C4-2B (cell line): ENCODE results near the gene CAB39L.

ENCODE experiments used
- H3K27ac ChIP-seq: fragments of 450-650 bp; 2 replicates; pipeline ENCODE4 v1.5.1; 2017
- ZFX ChIP-seq: fragments of 450-650 bp; IDR thresholded peaks from 2 replicates; pipeline ENCODE4 v1.6.1; 2017
- TF ChIP-seq, protein P1 (sequence below): fragments of 450-650 bp; conservative IDR thresholded peaks from 2 replicates; pipeline ENCODE4 v1.5.1; 2017; ENCODE audit warnings: mild to moderate bottlenecking

The CAB39L gene

DNA sequence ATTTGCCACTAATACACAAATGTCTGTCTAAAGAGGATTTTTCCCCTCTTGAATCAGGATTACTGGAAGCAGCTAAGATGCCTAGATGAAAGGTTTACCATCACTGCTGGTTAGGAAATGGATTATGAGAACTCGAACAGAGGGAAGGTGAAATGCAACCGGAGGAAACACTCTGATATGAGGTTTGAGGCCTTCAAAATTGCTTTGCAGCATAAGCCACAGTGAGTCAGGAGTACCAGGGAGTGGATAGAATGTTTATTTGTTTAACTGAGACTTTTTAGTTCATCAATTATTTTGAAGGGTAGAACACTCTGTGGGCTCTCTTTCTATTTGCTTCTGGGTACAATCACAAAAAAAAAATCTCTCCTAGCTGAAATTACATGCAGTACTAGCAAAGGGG, 178.0 kb downstream of the CAB39L start:
- no peak overlapping the region for H3K27ac ChIP-seq
- TF ChIP-seq, protein P1, sequence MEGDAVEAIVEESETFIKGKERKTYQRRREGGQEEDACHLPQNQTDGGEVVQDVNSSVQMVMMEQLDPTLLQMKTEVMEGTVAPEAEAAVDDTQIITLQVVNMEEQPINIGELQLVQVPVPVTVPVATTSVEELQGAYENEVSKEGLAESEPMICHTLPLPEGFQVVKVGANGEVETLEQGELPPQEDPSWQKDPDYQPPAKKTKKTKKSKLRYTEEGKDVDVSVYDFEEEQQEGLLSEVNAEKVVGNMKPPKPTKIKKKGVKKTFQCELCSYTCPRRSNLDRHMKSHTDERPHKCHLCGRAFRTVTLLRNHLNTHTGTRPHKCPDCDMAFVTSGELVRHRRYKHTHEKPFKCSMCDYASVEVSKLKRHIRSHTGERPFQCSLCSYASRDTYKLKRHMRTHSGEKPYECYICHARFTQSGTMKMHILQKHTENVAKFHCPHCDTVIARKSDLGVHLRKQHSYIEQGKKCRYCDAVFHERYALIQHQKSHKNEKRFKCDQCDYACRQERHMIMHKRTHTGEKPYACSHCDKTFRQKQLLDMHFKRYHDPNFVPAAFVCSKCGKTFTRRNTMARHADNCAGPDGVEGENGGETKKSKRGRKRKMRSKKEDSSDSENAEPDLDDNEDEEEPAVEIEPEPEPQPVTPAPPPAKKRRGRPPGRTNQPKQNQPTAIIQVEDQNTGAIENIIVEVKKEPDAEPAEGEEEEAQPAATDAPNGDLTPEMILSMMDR, result no peak
- no peak for TF ChIP-seq ZFX

DNA sequence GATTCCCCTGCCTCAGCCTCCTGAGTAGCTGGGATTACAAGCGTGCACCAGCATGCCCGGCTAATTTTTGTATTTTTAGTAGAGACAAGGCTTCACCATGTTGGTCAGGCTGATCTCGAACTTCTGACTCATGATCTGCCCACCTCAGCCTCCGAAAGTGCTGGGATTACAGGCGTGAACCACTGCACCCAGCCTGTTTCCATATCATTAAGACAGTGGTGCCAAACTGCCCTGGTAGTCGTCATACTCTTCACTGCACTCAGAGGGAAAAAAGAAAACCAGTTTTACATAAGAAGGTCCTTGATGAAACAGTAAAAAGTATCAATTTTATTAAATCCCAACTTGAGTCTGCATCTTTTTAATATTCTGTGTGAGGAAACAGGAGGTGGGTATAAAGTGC, 181.2 kb downstream of the CAB39L start:
- TF ChIP-seq ZFX, result no peak
- TF ChIP-seq, protein P1, result no peak
- H3K27ac ChIP-seq, result no peak overlapping the region

DNA sequence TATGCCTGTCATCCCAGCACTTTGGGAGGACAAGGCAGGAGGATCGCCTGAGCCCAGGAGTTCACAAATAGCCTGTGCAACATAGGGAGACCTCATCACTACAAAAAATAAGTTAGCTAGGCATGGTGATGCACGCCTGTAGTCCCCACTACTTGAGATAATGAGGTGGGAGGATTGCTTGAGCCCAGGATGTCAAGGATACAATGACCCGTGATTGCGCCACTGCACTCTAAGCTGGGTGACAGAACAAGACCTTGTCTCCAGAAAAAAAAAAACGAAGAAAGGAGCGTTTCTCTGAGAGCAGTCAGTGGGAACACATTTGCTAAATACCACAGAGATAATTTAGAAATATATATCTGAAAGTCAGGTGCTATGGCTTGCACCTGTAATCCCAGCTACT, 184.3 kb downstream of the CAB39L start:
- TF ChIP-seq, protein P1, result no peak
- no peak for TF ChIP-seq ZFX

More for the DNA sequence above, 184.3 kb downstream of the CAB39L start:
- H3K27ac ChIP-seq, result no peak overlapping the region
